IMR-90 (cell line): ENCODE results near the gene TWIST2. TPM values are rescaled to one million over a fixed set of nuclear protein-coding genes. Genes with fewer than 3 reads are reported as not detected.

Source experiments
- ATAC-seq: fragments of 200-7000 bp; cut with Tn5 transposase; 2 replicates; pipeline ENCODE4 v1.9.1; 2020; ENCODE audit warnings: low read depth, mild to moderate bottlenecking, moderate library complexity
- BruUV-seq: library from RNA; stranded (reverse); fragments of 400-500 nt; replicated peaks from 2 replicates; lab custom pipeline; 2021; lab: Mats Ljungman, UMichigan
- CTCF ChIA-PET: fragments of 300-600 bp; formaldehyde crosslinking; extraction: SDS; loops from one replicate; lab custom pipeline; 2021; ENCODE audit warnings: antibody characterized with exemption; lab: Yijun Ruan, JAX
- POLR2A ChIA-PET: fragments of 300-600 bp; sonication (Branson Sonifier 250); formaldehyde crosslinking; loops from one replicate; lab custom pipeline; 2022; ENCODE audit warnings: antibody characterized with exemption; ENCODE audit not compliant: unreplicated experiment; lab: Charles Lee
- DNase-seq: peaks from one replicate; pipeline ENCODE4 v3.0.0; 2013
- H2AFZ ChIP-seq: replicated peaks from 2 replicates; pipeline ENCODE3; 2013; ENCODE audit warnings: low read length, mild to moderate bottlenecking; ENCODE audit not compliant: poor library complexity
- H2AK5ac ChIP-seq: 2 replicates; pipeline ENCODE4 v1.6.1; 2013; ENCODE audit warnings: low read depth, low read length, inconsistent platforms
- H2AK9ac ChIP-seq: replicated peaks from 2 replicates; pipeline ENCODE3; 2013; ENCODE audit warnings: mild to moderate bottlenecking, low read depth, low read length, moderate library complexity; ENCODE audit not compliant: poor library complexity
- H2BK120ac ChIP-seq: 2 replicates; pipeline ENCODE4 v1.6.1; 2013; ENCODE audit warnings: low read depth, low read length, inconsistent platforms
- H2BK15ac ChIP-seq: 3 replicates; pipeline ENCODE4 v1.6.1; 2013; ENCODE audit warnings: low read depth, low read length, inconsistent platforms
- H2BK20ac ChIP-seq: 2 replicates; pipeline ENCODE4 v1.6.1; 2013; ENCODE audit warnings: low read depth, mild to moderate bottlenecking, inconsistent platforms, low read length, moderate library complexity
- H2BK5ac ChIP-seq: 2 replicates; pipeline ENCODE4 v1.6.1; 2013; ENCODE audit warnings: mild to moderate bottlenecking, low read depth, low read length, inconsistent platforms; ENCODE audit not compliant: poor library complexity, severe bottlenecking
- H3K14ac ChIP-seq: replicated peaks from 2 replicates; pipeline ENCODE4 v1.6.1; 2013; ENCODE audit warnings: low read depth, low read length, inconsistent platforms
- H3K18ac ChIP-seq: 2 replicates; pipeline ENCODE4 v1.6.1; 2013; ENCODE audit warnings: low read depth, low read length, control low read depth
- H3K23ac ChIP-seq: 2 replicates; pipeline ENCODE4 v1.6.1; 2013; ENCODE audit warnings: low read depth, low read length, inconsistent platforms
- H3K27ac ChIP-seq: 2 replicates; pipeline ENCODE4 v1.5.1; 2013; ENCODE audit warnings: mild to moderate bottlenecking, control low read depth, low read length; ENCODE audit not compliant: insufficient read depth
- H3K27me3 ChIP-seq: 2 replicates; pipeline ENCODE4 v1.6.1; 2013; ENCODE audit warnings: low read length; ENCODE audit not compliant: control insufficient read depth, insufficient read depth
- H3K36me3 ChIP-seq: 2 replicates; pipeline ENCODE4 v1.6.1; 2013; ENCODE audit warnings: low read length, mixed read lengths; ENCODE audit not compliant: control insufficient read depth, insufficient read depth
- H3K4ac ChIP-seq: 2 replicates; pipeline ENCODE4 v1.6.1; 2013; ENCODE audit warnings: low read depth, low read length, inconsistent platforms
- H3K4me1 ChIP-seq: 2 replicates; pipeline ENCODE4 v1.6.1; 2013; ENCODE audit warnings: low read length, mixed read lengths; ENCODE audit not compliant: control insufficient read depth, insufficient read depth
- H3K4me2 ChIP-seq: 2 replicates; pipeline ENCODE4 v1.6.1; 2013; ENCODE audit warnings: low read depth, mild to moderate bottlenecking, control low read depth, low read length, moderate library complexity
- H3K4me3 ChIP-seq: 2 replicates; pipeline ENCODE4 v1.5.1; 2013; ENCODE audit warnings: low read depth, mild to moderate bottlenecking, control low read depth, low read length, moderate library complexity; ENCODE audit not compliant: insufficient read depth
- H3K56ac ChIP-seq: 2 replicates; pipeline ENCODE4 v1.6.1; 2013; ENCODE audit warnings: low read length, inconsistent platforms; ENCODE audit not compliant: insufficient read depth; ENCODE audit errors: extremely low read depth
- H3K79me1 ChIP-seq, 2 experiments: 2 replicates each; pipeline ENCODE4 v1.6.1; 2013; ENCODE audit warnings: low read length in 2 of 2, inconsistent platforms in 1 of 2, low read depth in 1 of 2
- H3K9ac ChIP-seq: 2 replicates; pipeline ENCODE4 v1.6.1; 2013; ENCODE audit warnings: low read depth, low read length, control low read depth
- H3K9me1 ChIP-seq: 2 replicates; pipeline ENCODE4 v1.6.1; 2013; ENCODE audit warnings: low read length, inconsistent platforms; ENCODE audit not compliant: insufficient read depth
- H3K9me3 ChIP-seq: 2 replicates; pipeline ENCODE4 v1.6.1; 2013; ENCODE audit warnings: low read length; ENCODE audit not compliant: control insufficient read depth, insufficient read depth
- H4K20me1 ChIP-seq: 2 replicates; pipeline ENCODE4 v1.6.1; 2013; ENCODE audit warnings: low read length, inconsistent platforms; ENCODE audit not compliant: insufficient read depth
- H4K5ac ChIP-seq: 2 replicates; pipeline ENCODE4 v1.6.1; 2013; ENCODE audit warnings: mild to moderate bottlenecking, low read depth, low read length, control low read depth
- H4K8ac ChIP-seq, 2 experiments: 2 replicates each; pipeline ENCODE4 v1.6.1; 2013; ENCODE audit warnings: low read depth in 2 of 2, low read length in 2 of 2, control low read depth in 1 of 2, inconsistent platforms in 1 of 2
- H4K91ac ChIP-seq: 2 replicates; pipeline ENCODE4 v1.6.1; 2013; ENCODE audit warnings: low read depth, low read length, inconsistent platforms; ENCODE audit not compliant: insufficient read depth
- BHLHE40 ChIP-seq: fragments of 150-350 bp; IDR thresholded peaks from 2 replicates; pipeline ENCODE4 v1.6.1; 2016; ENCODE audit warnings: mild to moderate bottlenecking, low read depth, low read length
- CEBPB ChIP-seq: IDR thresholded peaks from 2 replicates; pipeline ENCODE4 v1.6.1; 2012; ENCODE audit warnings: low read depth, low read length, improper control_type of control experiment
- CHD1 ChIP-seq: IDR thresholded peaks from 2 replicates; pipeline ENCODE4 v1.6.1; 2012; ENCODE audit warnings: low read depth, low read length, improper control_type of control experiment
- CTCF ChIP-seq: conservative IDR thresholded peaks from 2 replicates; pipeline ENCODE4 v1.5.1; 2012; ENCODE audit warnings: mild to moderate bottlenecking, low read depth, low read length, improper control_type of control experiment
- FOS ChIP-seq: fragments of 150-350 bp; IDR thresholded peaks from 2 replicates; pipeline ENCODE4 v1.6.1; 2016; ENCODE audit warnings: low read depth, low read length
- MAFK ChIP-seq: IDR thresholded peaks from 2 replicates; pipeline ENCODE4 v1.6.1; 2012; ENCODE audit warnings: low read depth, low read length, improper control_type of control experiment
- MAZ ChIP-seq: IDR thresholded peaks from 2 replicates; pipeline ENCODE4 v1.6.1; 2012; ENCODE audit warnings: low read depth, mild to moderate bottlenecking, low read length, improper control_type of control experiment, moderate library complexity, borderline replicate concordance
- MXI1 ChIP-seq: IDR thresholded peaks from 2 replicates; pipeline ENCODE4 v1.6.1; 2012; ENCODE audit warnings: low read depth, mild to moderate bottlenecking, low read length, moderate library complexity, borderline replicate concordance
- NFE2L2 ChIP-seq: fragments of 150-350 bp; IDR thresholded peaks from 2 replicates; pipeline ENCODE4 v1.6.1; 2016; ENCODE audit warnings: low read depth, mild to moderate bottlenecking, low read length
- POLR2A ChIP-seq: IDR thresholded peaks from 2 replicates; pipeline ENCODE4 v1.6.1; 2012; ENCODE audit warnings: mild to moderate bottlenecking, low read depth, low read length
- RAD21 ChIP-seq: IDR thresholded peaks from 2 replicates; pipeline ENCODE4 v1.6.1; 2012; ENCODE audit warnings: low read length, improper control_type of control experiment
- RCOR1 ChIP-seq: IDR thresholded peaks from 2 replicates; pipeline ENCODE4 v1.6.1; 2012; ENCODE audit warnings: mild to moderate bottlenecking, low read length, improper control_type of control experiment; ENCODE audit not compliant: insufficient replicate concordance
- RFX5 ChIP-seq: IDR thresholded peaks from 2 replicates; pipeline ENCODE4 v1.8.0; 2012; ENCODE audit warnings: low read depth, mild to moderate bottlenecking, low read length, moderate library complexity
- SMC3 ChIP-seq: fragments of 150-350 bp; IDR thresholded peaks from 2 replicates; pipeline ENCODE4 v1.6.1; 2016; ENCODE audit warnings: low read depth, mild to moderate bottlenecking, antibody characterized with exemption, low read length, moderate library complexity
- USF2 ChIP-seq: fragments of 150-350 bp; IDR thresholded peaks from 2 replicates; pipeline ENCODE4 v1.6.1; 2017; ENCODE audit warnings: mild to moderate bottlenecking, antibody characterized with exemption, low read length, low read depth
- WGBS, 2 experiments: methylation state at CpG; one replicate each; pipeline versions ENCODE4 v1.1.5 to v1.1.7; 2013; ENCODE audit warnings: missing lambda C conversion rate in 2 of 2; ENCODE audit not compliant: insufficient read length in 1 of 2; ENCODE audit errors: extremely low coverage in 2 of 2; 5-methylcytosine and 5-hydroxymethylcytosine counted together
- dilution Hi-C: fragments of 300-500 bp; cut with HindIII; formaldehyde crosslinking; loops from one replicate; pipeline ENCODE4 v1.14.3; 2018; ENCODE audit warnings: low sequenced_read_pairs; ENCODE audit not compliant: unreplicated experiment
- in situ Hi-C: fragments of 300-500 bp; cut with MboI; formaldehyde crosslinking; loops from 3 replicates; pipeline ENCODE4 v1.14.3; 2019; ENCODE audit warnings: low sequenced_read_pairs, inconsistent platforms, mixed read lengths
- intact Hi-C: fragments of 100-400 bp; cut with micrococcal nuclease; formaldehyde crosslinking; loops from 2 replicates; pipeline ENCODE4 v1.10.0; 2022
- polyA plus RNA-seq, 3 experiments: library from polyadenylated mRNA; depleted of rRNA; stranded (reverse); fragments of >200 nt; gene quantifications; 2 replicates each; pipeline ENCODE4 v1.2.3, GENCODE V29; 2012; ENCODE audit warnings: low replicate concordance in 1 of 3
- total RNA-seq: library from RNA; depleted of rRNA; stranded (reverse); fragments of >200 nt; gene quantifications from 2 replicates; pipeline ENCODE4 v1.2.3, GENCODE V29; 2012

Gene TWIST2
- total and polyA plus RNA-seq, 2 of the 4 experiments (the other 2 are of a cell fraction), result 9.3 to 33.6 TPM

- H3K4ac ChIP-seq, result peak overlapping the region; percentile 78
- peak overlapping the region; percentile 62; the same call in 1 of the 2 replicates for H4K91ac ChIP-seq
- POLR2A ChIA-PET, result interaction anchor here (0.6 kb wide), 2 partner anchors 11 to 1178 kb away, joined by 3 to 5 read pairs; partner anchors contain the start of gene NDUFA10
- no peak overlapping the region for H2BK20ac ChIP-seq
- H3K9ac ChIP-seq, result peak overlapping the region; percentile 65
- peak overlapping the region; percentile 75 for H3K27ac ChIP-seq
- H2AFZ ChIP-seq, result peak overlapping the region; percentile 95
- no peaks in the 10 kb centered on the region for H3K9me3 ChIP-seq
- H3K56ac ChIP-seq, result no peak overlapping the region
- WGBS, 2 experiments, result 20% methylated on average over 14 of the region's 30 CpGs; no CpG with 5 or more reads in 1 of the 2 experiments
- peak overlapping the region; percentile 90 for H3K4me3 ChIP-seq
- peak overlapping the region; percentile 38 for H2BK5ac ChIP-seq
- peaks cover 8 to 13% of the 10 kb centered on the region in 2 experiments; a peak in 3 of 4 replicates for H3K79me1 ChIP-seq
- peak overlapping the region; percentile 58; the same call in 1 of the 2 replicates for H2BK120ac ChIP-seq
- peaks cover 3% of the 10 kb centered on the region; the same call in 1 of the 2 replicates for H4K20me1 ChIP-seq
- peaks cover under 1% of the 10 kb centered on the region; the same call in 1 of the 2 replicates for H3K9me1 ChIP-seq
- in situ Hi-C loops (no loop called here), intact Hi-C loops (loop anchor here (5.0 kb wide), 3 partner anchors 50 to 1145 kb away; no protein-coding TSS in a partner anchor), dilution Hi-C loops (no loop called here)
- peak overlapping the region; percentile 80 to 82 for H4K8ac ChIP-seq
- H3K4me1 ChIP-seq, result peaks cover 16% of the 10 kb centered on the region
- 0 out of 2 replicates have a peak overlapping the region, but pooled peaks have one; percentile 5 for H3K14ac ChIP-seq
- H4K5ac ChIP-seq, result peak overlapping the region; percentile 55
- peaks cover 3% of the 10 kb centered on the region for H3K36me3 ChIP-seq
- H3K23ac ChIP-seq, result no peak overlapping the region
- CTCF ChIA-PET, result interaction anchor here (0.6 to 3.0 kb wide), 3 partner anchors 11 to 44 kb away, joined by 3 to 12 read pairs (median 3); no protein-coding TSS in a partner anchor
- no peak overlapping the region for H2BK15ac ChIP-seq
- ATAC-seq (peak; percentile 9), DNase-seq (no peak)
- H2AK5ac ChIP-seq, result peak overlapping the region; percentile 75; the same call in 1 of the 2 replicates
- no TSS peak for BruUV-seq
- peak overlapping the region; percentile 83 for H3K4me2 ChIP-seq
- H2AK9ac ChIP-seq, result peak overlapping the region; percentile 93
- H3K18ac ChIP-seq, result peak overlapping the region; percentile 43; the same call in 1 of the 2 replicates
- no peaks in the 10 kb centered on the region for H3K27me3 ChIP-seq
- TF ChIP-seq FOS (no peak), USF2 (no peak), POLR2A (no peak), NFE2L2 (no peak), MAFK (no peak), RCOR1 (no peak), CEBPB (no peak), SMC3 (no peak), BHLHE40 (no peak), MAZ (no peak), CHD1 (no peak), MXI1 (no peak), CTCF (no peak), RAD21 (no peak), RFX5 (no peak)
These were observed 475 bp upstream of the TWIST2 start for GRCh38 chr2:238847419-238847801.
